ENCODE data around the gene TSC1. TPM values are rescaled to one million over a fixed set of nuclear protein-coding genes. Genes with fewer than 3 reads are reported as not detected.
"Not testable (repeated sequence)": the region's sequence is repeated elsewhere in the genome, so short reads cannot be mapped to it uniquely, and the experiment has no call there.

The TSC1 gene
- total RNA-seq, 1 experiment from 2014 or later, result 19.3 TPM

DNA sequence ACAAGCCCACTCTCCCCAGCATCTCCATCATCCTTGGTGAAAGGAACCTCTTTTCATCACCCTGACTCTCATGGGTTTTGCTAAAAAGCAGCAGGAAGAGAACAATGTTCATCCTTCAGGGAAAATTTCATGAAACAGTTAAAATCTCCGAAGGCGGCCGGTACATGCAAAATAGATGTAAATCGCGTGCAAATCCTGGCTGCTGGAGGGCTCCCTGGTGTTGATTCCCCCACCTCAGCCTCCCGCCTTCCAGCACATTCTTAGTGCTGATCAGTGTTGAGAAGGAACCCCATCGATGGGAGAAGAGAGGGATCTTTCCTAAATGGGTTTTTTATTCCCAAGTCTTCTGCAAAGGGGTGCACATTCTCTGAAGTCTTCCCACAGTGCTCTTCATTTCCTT is 25.4 kb upstream of the TSC1 start:
- DNase-seq (no peak), ATAC-seq (no peak)
- Histone ChIP-seq H3K9me3 (ENCODE audit: low read length) (no peaks in the 10 kb centered on the region), H3K79me2 (ENCODE audit: low read length) (no peaks in the 10 kb centered on the region), H3K36me3 (ENCODE audit: low read depth, low read length) (no peaks in the 10 kb centered on the region), H3K9me2 (replicated peaks; ENCODE audit: low read length) (no peaks in the 10 kb centered on the region), H2AFZ (ENCODE audit: low read length) (no peak overlapping the region), H3K9ac (ENCODE audit: low read length) (no peak overlapping the region), H4K20me1 (ENCODE audit: low read length) (no peaks in the 10 kb centered on the region), H3F3A (ENCODE audit: low read length, unreplicated experiment) (no peaks in the 10 kb centered on the region), H3K4me2 (ENCODE audit: low read length) (no peak overlapping the region), H3K27me3 (ENCODE audit: low read length) (peaks cover 5% of the 10 kb centered on the region; the same call in 1 of the 2 replicates), H3K27ac (ENCODE audit: low read length) (no peak overlapping the region), H3K4me3 (ENCODE audit: low read length) (no peak overlapping the region), H3K4me1 (ENCODE audit: insufficient read depth, low read length) (no peaks in the 10 kb centered on the region)
- CTCF ChIA-PET, result no interaction called here
- intact Hi-C loops (cut with micrococcal nuclease), result no loop called here
- no peak for TF ChIP-seq EZH2phosphoT487 (IDR thresholded peaks at IDR 0.05; ENCODE audit: borderline replicate concordance, low read length)
- no peak for TF ChIP-seq EZH2 (IDR thresholded peaks at IDR 0.05; ENCODE audit: low read length, unreplicated experiment)
- TF ChIP-seq, protein P1, sequence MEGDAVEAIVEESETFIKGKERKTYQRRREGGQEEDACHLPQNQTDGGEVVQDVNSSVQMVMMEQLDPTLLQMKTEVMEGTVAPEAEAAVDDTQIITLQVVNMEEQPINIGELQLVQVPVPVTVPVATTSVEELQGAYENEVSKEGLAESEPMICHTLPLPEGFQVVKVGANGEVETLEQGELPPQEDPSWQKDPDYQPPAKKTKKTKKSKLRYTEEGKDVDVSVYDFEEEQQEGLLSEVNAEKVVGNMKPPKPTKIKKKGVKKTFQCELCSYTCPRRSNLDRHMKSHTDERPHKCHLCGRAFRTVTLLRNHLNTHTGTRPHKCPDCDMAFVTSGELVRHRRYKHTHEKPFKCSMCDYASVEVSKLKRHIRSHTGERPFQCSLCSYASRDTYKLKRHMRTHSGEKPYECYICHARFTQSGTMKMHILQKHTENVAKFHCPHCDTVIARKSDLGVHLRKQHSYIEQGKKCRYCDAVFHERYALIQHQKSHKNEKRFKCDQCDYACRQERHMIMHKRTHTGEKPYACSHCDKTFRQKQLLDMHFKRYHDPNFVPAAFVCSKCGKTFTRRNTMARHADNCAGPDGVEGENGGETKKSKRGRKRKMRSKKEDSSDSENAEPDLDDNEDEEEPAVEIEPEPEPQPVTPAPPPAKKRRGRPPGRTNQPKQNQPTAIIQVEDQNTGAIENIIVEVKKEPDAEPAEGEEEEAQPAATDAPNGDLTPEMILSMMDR (conservative IDR thresholded peaks at IDR 0.05; ENCODE audit: low read depth, low read length), result no peak
- BruUV-seq (replicated peaks), result no TSS peak
- POLR2A ChIA-PET (ENCODE audit: unreplicated experiment), result no interaction called here

DNA sequence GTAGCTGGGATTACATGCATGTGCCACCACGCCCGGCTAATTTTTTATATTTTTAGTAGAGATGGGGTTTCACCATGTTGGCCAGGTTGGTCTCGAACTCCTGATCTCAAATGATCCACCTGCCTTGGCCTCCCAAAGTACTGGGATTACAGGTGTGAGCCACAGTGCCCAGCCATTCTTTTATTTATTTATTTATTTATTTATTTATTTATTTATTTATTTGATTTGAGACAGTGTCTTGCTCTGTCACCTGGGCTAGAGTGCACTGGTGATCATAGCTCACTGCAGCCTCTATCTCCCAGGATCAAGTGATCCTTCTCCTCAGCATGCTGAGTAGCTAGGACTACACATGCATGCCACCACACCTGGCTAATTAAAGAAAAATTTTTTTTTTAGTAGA is 23.5 kb upstream of the TSC1 start:
- H3K27me3 ChIP-seq (ENCODE audit: low read length); BruUV-seq (replicated peaks); H3K4me3 ChIP-seq (ENCODE audit: low read length); H4K20me1 ChIP-seq (ENCODE audit: low read length); DNase-seq; CTCF ChIA-PET; POLR2A ChIA-PET (ENCODE audit: unreplicated experiment); H3F3A ChIP-seq (ENCODE audit: low read length, unreplicated experiment); H3K27ac ChIP-seq (ENCODE audit: low read length); ATAC-seq; H3K4me2 ChIP-seq (ENCODE audit: low read length); H3K9ac ChIP-seq (ENCODE audit: low read length); H3K9me3 ChIP-seq (ENCODE audit: low read length); H3K36me3 ChIP-seq (ENCODE audit: low read depth, low read length); H3K79me2 ChIP-seq (ENCODE audit: low read length); intact Hi-C loops (cut with micrococcal nuclease); H3K4me1 ChIP-seq (ENCODE audit: insufficient read depth, low read length); H2AFZ ChIP-seq (ENCODE audit: low read length); H3K9me2 ChIP-seq (replicated peaks; ENCODE audit: low read length): not testable (repeated sequence)

GRCh38 chr9:132965478-132965877 is 21.1 kb upstream of the TSC1 start:
- no peak overlapping the region for H3K27ac ChIP-seq (ENCODE audit: low read length)
- no peaks in the 10 kb centered on the region for H3K9me2 ChIP-seq (replicated peaks; ENCODE audit: low read length)
- no peak overlapping the region for H3K4me3 ChIP-seq (ENCODE audit: low read length)
- ChIA-PET CTCF (no interaction called here), POLR2A (ENCODE audit: unreplicated experiment) (no interaction called here)
- BruUV-seq (replicated peaks), result no TSS peak
- TF ChIP-seq, protein P1 (conservative IDR thresholded peaks at IDR 0.05; ENCODE audit: low read depth, low read length), result no peak
- TF ChIP-seq EZH2phosphoT487 (IDR thresholded peaks at IDR 0.05; ENCODE audit: borderline replicate concordance, low read length), result no peak
- no peak for TF ChIP-seq EZH2 (IDR thresholded peaks at IDR 0.05; ENCODE audit: low read length, unreplicated experiment)
- H3K4me1 ChIP-seq (ENCODE audit: insufficient read depth, low read length), result no peaks in the 10 kb centered on the region
- DNase-seq, result no peak
- no peaks in the 10 kb centered on the region for H3F3A ChIP-seq (ENCODE audit: low read length, unreplicated experiment)
- no peaks in the 10 kb centered on the region for H3K36me3 ChIP-seq (ENCODE audit: low read depth, low read length)
- no peak overlapping the region for H2AFZ ChIP-seq (ENCODE audit: low read length)
- H3K79me2 ChIP-seq (ENCODE audit: low read length), result no peaks in the 10 kb centered on the region
- peaks cover 5% of the 10 kb centered on the region; the same call in 1 of the 2 replicates for H3K27me3 ChIP-seq (ENCODE audit: low read length)
- no peak overlapping the region for H3K4me2 ChIP-seq (ENCODE audit: low read length)
- no peaks in the 10 kb centered on the region for H4K20me1 ChIP-seq (ENCODE audit: low read length)
- no peaks in the 10 kb centered on the region for H3K9me3 ChIP-seq (ENCODE audit: low read length)
- intact Hi-C loops (cut with micrococcal nuclease), result no loop called here
- H3K9ac ChIP-seq (ENCODE audit: low read length), result no peak overlapping the region
- ATAC-seq, result no peak

Measured in PC-3 (cell line).